H9 (cell line): ENCODE measurements around the gene MED15. TPM values are rescaled to one million over a fixed set of nuclear protein-coding genes. Genes with fewer than 3 reads are reported as not detected.

Source experiments
- DNase-seq: peaks from one replicate; pipeline ENCODE4 v3.0.0-alpha.2; 2017
- H2AFZ ChIP-seq: one replicate; pipeline ENCODE4 v1.6.1; 2013; ENCODE audit warnings: mild to moderate bottlenecking, low read length, control low read depth, moderate library complexity
- H2AK5ac ChIP-seq: 2 replicates; pipeline ENCODE4 v1.6.1; 2013; ENCODE audit warnings: low read length, control low read depth, mixed read lengths; ENCODE audit not compliant: insufficient read length
- H2BK120ac ChIP-seq: one replicate; pipeline ENCODE4 v1.6.1; 2013; ENCODE audit warnings: low read depth, mild to moderate bottlenecking, low read length, control low read depth, inconsistent platforms; ENCODE audit not compliant: poor library complexity, severe bottlenecking
- H2BK12ac ChIP-seq: 2 replicates; pipeline ENCODE4 v1.6.1; 2013; ENCODE audit warnings: low read length, control low read depth, mixed read lengths, low read depth; ENCODE audit not compliant: insufficient read length
- H2BK15ac ChIP-seq: 2 replicates; pipeline ENCODE4 v1.6.1; 2013; ENCODE audit warnings: low read depth, low read length, control low read depth
- H2BK20ac ChIP-seq: one replicate; pipeline ENCODE4 v1.6.1; 2013; ENCODE audit warnings: low read depth, mild to moderate bottlenecking, low read length, control low read depth, inconsistent platforms; ENCODE audit not compliant: poor library complexity, severe bottlenecking
- H2BK5ac ChIP-seq: 2 replicates; pipeline ENCODE4 v1.6.1; 2013; ENCODE audit warnings: low read length, control low read depth, mixed read lengths; ENCODE audit not compliant: insufficient read length
- H3K14ac ChIP-seq: 2 replicates; pipeline ENCODE4 v1.6.1; 2013; ENCODE audit warnings: low read length, control low read depth; ENCODE audit not compliant: insufficient read depth
- H3K18ac ChIP-seq: 2 replicates; pipeline ENCODE4 v1.6.1; 2013; ENCODE audit warnings: low read depth, mild to moderate bottlenecking, mixed read lengths, low read length, control low read depth; ENCODE audit not compliant: insufficient read length
- H3K23ac ChIP-seq: 2 replicates; pipeline ENCODE4 v1.6.1; 2013; ENCODE audit warnings: low read length, control low read depth, mixed read lengths, low read depth; ENCODE audit not compliant: insufficient read length
- H3K23me2 ChIP-seq: 2 replicates; pipeline ENCODE4 v1.6.1; 2013; ENCODE audit warnings: low read depth, mild to moderate bottlenecking, mixed read lengths, low read length, control low read depth; ENCODE audit not compliant: insufficient read length, poor library complexity, severe bottlenecking
- H3K27ac ChIP-seq: 2 replicates; pipeline ENCODE4 v1.5.1; 2013; ENCODE audit warnings: low read length, control low read depth, mixed read lengths, low read depth; ENCODE audit not compliant: insufficient read length
- H3K27me3 ChIP-seq: 2 replicates; pipeline ENCODE4 v1.6.1; 2013; ENCODE audit warnings: low read length, control low read depth, inconsistent platforms; ENCODE audit not compliant: insufficient read depth
- H3K4ac ChIP-seq: 2 replicates; pipeline ENCODE4 v1.6.1; 2013; ENCODE audit warnings: low read depth, mild to moderate bottlenecking, control low read depth, inconsistent platforms, low read length, moderate library complexity
- H3K4me1 ChIP-seq: 2 replicates; pipeline ENCODE4 v1.6.1; 2013; ENCODE audit warnings: low read length, control low read depth, inconsistent platforms; ENCODE audit not compliant: insufficient read depth
- H3K4me2 ChIP-seq: 2 replicates; pipeline ENCODE4 v1.6.1; 2013; ENCODE audit warnings: low read length, control low read depth, mixed read lengths; ENCODE audit not compliant: insufficient read length, insufficient read depth
- H3K56ac ChIP-seq: 2 replicates; pipeline ENCODE4 v1.6.1; 2013; ENCODE audit warnings: low read depth, mild to moderate bottlenecking, mixed read lengths, low read length, control low read depth; ENCODE audit not compliant: insufficient read length
- H3K79me1 ChIP-seq: 2 replicates; pipeline ENCODE4 v1.6.1; 2013; ENCODE audit warnings: low read depth, mild to moderate bottlenecking, moderate library complexity, low read length, control low read depth, inconsistent platforms; ENCODE audit not compliant: insufficient read depth, poor library complexity, severe bottlenecking
- H3K79me2 ChIP-seq: 2 replicates; pipeline ENCODE4 v1.6.1; 2013; ENCODE audit warnings: low read length, control low read depth, inconsistent platforms; ENCODE audit not compliant: insufficient read depth
- H3K9ac ChIP-seq: 2 replicates; pipeline ENCODE4 v1.6.1; 2013; ENCODE audit warnings: low read length, control low read depth, mixed read lengths; ENCODE audit not compliant: insufficient read length; ENCODE audit errors: extremely low read depth
- H3K9me3 ChIP-seq: one replicate; pipeline ENCODE4 v1.6.1; 2013; ENCODE audit warnings: low read depth, low read length, inconsistent platforms; ENCODE audit not compliant: control insufficient read depth
- H3T11ph ChIP-seq: one replicate; pipeline ENCODE4 v1.6.1; 2013; ENCODE audit warnings: mild to moderate bottlenecking, low read length, control low read depth, inconsistent platforms
- H4K20me1 ChIP-seq: one replicate; pipeline ENCODE4 v1.6.1; 2013; ENCODE audit not compliant: control insufficient read depth, insufficient read length, insufficient read depth
- H4K5ac ChIP-seq: 2 replicates; pipeline ENCODE4 v1.6.1; 2013; ENCODE audit warnings: low read depth, mild to moderate bottlenecking, mixed read lengths, low read length, control low read depth; ENCODE audit not compliant: insufficient read length
- H4K8ac ChIP-seq: replicated peaks from 2 replicates; pipeline ENCODE4 v1.6.1; 2013; ENCODE audit warnings: low read length, control low read depth, mixed read lengths, low read depth; ENCODE audit not compliant: insufficient read length
- H4K91ac ChIP-seq: 2 replicates; pipeline ENCODE4 v1.6.1; 2013; ENCODE audit warnings: low read depth, mild to moderate bottlenecking, moderate library complexity, mixed read lengths, low read length, control low read depth; ENCODE audit not compliant: insufficient read length
- H3K27ac Mint-ChIP-seq, 3 experiments: 2 replicates in 2 of 3; 3 replicates in 1 of 3; pipeline ENCODE4 v1.8.0; 2020 to 2021; ENCODE audit warnings: mixed read lengths in 3 of 3, mild to moderate bottlenecking in 1 of 3, moderate library complexity in 1 of 3
- H3K27me3 Mint-ChIP-seq: 2 replicates; pipeline ENCODE4 v1.8.0; 2021; ENCODE audit warnings: low read depth, mild to moderate bottlenecking, moderate library complexity, mixed read lengths
- H3K36me3 Mint-ChIP-seq, 3 experiments: 2 replicates in 2 of 3; 3 replicates in 1 of 3; pipeline ENCODE4 v1.8.0; 2020 to 2021; ENCODE audit warnings: low read depth in 3 of 3, mixed read lengths in 3 of 3; ENCODE audit not compliant: insufficient read depth in 1 of 3
- H3K4me1 Mint-ChIP-seq, 2 experiments: 2 replicates each; pipeline ENCODE4 v1.8.0; 2020; ENCODE audit warnings: mixed read lengths in 2 of 2
- H3K4me3 Mint-ChIP-seq, 2 experiments: 2 replicates in 1 of 2; 3 replicates in 1 of 2; pipeline ENCODE4 v1.8.0; 2020 to 2021; ENCODE audit warnings: mild to moderate bottlenecking in 2 of 2, mixed read lengths in 2 of 2, moderate library complexity in 1 of 2
- H3K9me3 Mint-ChIP-seq, 2 experiments: 2 replicates in 1 of 2; 3 replicates in 1 of 2; pipeline ENCODE4 v1.8.0; 2020; ENCODE audit warnings: mild to moderate bottlenecking in 2 of 2, mixed read lengths in 2 of 2, moderate library complexity in 1 of 2
- CTCF ChIP-seq: fragments of 200-600 bp; sonication (generic); conservative IDR thresholded peaks from 3 replicates; pipeline ENCODE4 v1.8.0; 2021; ENCODE audit warnings: antibody characterized with exemption, mild to moderate bottlenecking
- WGBS: extraction: QIAGEN DNeasy Blood & Tissue Kit; methylation state at CpG from one replicate; pipeline ENCODE4 v1.1.7; 2013; ENCODE audit warnings: missing lambda C conversion rate, low lambda C conversion rate, mixed read lengths; ENCODE audit not compliant: insufficient read length; ENCODE audit errors: extremely low coverage; 5-methylcytosine and 5-hydroxymethylcytosine counted together
- total RNA-seq: library from RNA; stranded (reverse); gene quantifications from 2 replicates; pipeline ENCODE4 v1.2.1, GENCODE V29; 2021

Gene MED15
- total RNA-seq, 1 experiment from 2014 or later, result 47.4 TPM

- no peak overlapping the region for H3K9ac ChIP-seq
Measured at GRCh38 chr22:20566420-20567260, 59.2 kb downstream of the MED15 start.

More at GRCh38 chr22:20566420-20567260, 59.2 kb downstream of the MED15 start:
- H4K8ac ChIP-seq, result no peak overlapping the region
- H4K20me1 ChIP-seq, result no peaks in the 10 kb centered on the region
- H3K79me2 ChIP-seq, result no peaks in the 10 kb centered on the region
- H3K4ac ChIP-seq, result no peak overlapping the region
- no peak for DNase-seq
- no peaks in the 10 kb centered on the region for H3K9me3 Mint-ChIP-seq
- H3K23ac ChIP-seq, result no peak overlapping the region
- no peak overlapping the region for H3K4me3 Mint-ChIP-seq
- no peaks in the 10 kb centered on the region for H3K27me3 Mint-ChIP-seq
- whole genome bisulfite sequencing, result no CpG with 5 or more reads among the region's 14 CpGs
- H3K27me3 ChIP-seq, result no peaks in the 10 kb centered on the region
- H3K18ac ChIP-seq, result no peak overlapping the region
- no peak overlapping the region for H3K27ac ChIP-seq
- no peaks in the 10 kb centered on the region for H3K9me3 ChIP-seq
- no peaks in the 10 kb centered on the region for H3K4me1 Mint-ChIP-seq
- H2AK5ac ChIP-seq, result no peak overlapping the region
- H3K23me2 ChIP-seq, result no peaks in the 10 kb centered on the region
- H3K27ac Mint-ChIP-seq, result no peak overlapping the region; a peak in 1 of 7 replicates
- H2BK5ac ChIP-seq, result no peak overlapping the region
- no peak overlapping the region for H2BK20ac ChIP-seq
- no peak overlapping the region for H3T11ph ChIP-seq
- H3K79me1 ChIP-seq, result no peaks in the 10 kb centered on the region
- H4K5ac ChIP-seq, result no peak overlapping the region
- no peak overlapping the region for H3K56ac ChIP-seq
- H2AFZ ChIP-seq, result no peak overlapping the region
- no peak for TF ChIP-seq CTCF
- H3K4me1 ChIP-seq, result no peaks in the 10 kb centered on the region
- H2BK120ac ChIP-seq, result no peak overlapping the region
- H2BK12ac ChIP-seq, result no peak overlapping the region
- no peak overlapping the region for H3K14ac ChIP-seq
- H3K36me3 Mint-ChIP-seq, result peaks cover 29 to 70% (median 49%) of the 10 kb centered on the region in 3 experiments; a peak in 6 of 7 replicates
- H3K4me2 ChIP-seq, result no peak overlapping the region
- H2BK15ac ChIP-seq, result no peak overlapping the region
- no peak overlapping the region for H4K91ac ChIP-seq
